ES-I3 (cell line): ENCODE data around the gene SLC26A2.
A peak's percentile ranks its signal among the peaks of the same experiment; 100 is the strongest.

ENCODE experiments used
- H3K36me3 ChIP-seq: 2 replicates; pipeline ENCODE4 v1.6.1; 2013; ENCODE audit warnings: mild to moderate bottlenecking, low read length, control low read depth, moderate library complexity; ENCODE audit not compliant: insufficient read depth
- H3K4me1 ChIP-seq: 2 replicates; pipeline ENCODE4 v1.6.1; 2013; ENCODE audit warnings: mild to moderate bottlenecking, control low read depth, low read length; ENCODE audit not compliant: insufficient read depth
- H3K9ac ChIP-seq: 2 replicates; pipeline ENCODE4 v1.6.1; 2013; ENCODE audit warnings: low read depth, mild to moderate bottlenecking, low read length, moderate library complexity
- H3K9me3 ChIP-seq: 2 replicates; pipeline ENCODE4 v1.6.1; 2013; ENCODE audit warnings: mild to moderate bottlenecking, low read length, moderate library complexity; ENCODE audit not compliant: control insufficient read depth, insufficient read depth

Gene SLC26A2

DNA sequence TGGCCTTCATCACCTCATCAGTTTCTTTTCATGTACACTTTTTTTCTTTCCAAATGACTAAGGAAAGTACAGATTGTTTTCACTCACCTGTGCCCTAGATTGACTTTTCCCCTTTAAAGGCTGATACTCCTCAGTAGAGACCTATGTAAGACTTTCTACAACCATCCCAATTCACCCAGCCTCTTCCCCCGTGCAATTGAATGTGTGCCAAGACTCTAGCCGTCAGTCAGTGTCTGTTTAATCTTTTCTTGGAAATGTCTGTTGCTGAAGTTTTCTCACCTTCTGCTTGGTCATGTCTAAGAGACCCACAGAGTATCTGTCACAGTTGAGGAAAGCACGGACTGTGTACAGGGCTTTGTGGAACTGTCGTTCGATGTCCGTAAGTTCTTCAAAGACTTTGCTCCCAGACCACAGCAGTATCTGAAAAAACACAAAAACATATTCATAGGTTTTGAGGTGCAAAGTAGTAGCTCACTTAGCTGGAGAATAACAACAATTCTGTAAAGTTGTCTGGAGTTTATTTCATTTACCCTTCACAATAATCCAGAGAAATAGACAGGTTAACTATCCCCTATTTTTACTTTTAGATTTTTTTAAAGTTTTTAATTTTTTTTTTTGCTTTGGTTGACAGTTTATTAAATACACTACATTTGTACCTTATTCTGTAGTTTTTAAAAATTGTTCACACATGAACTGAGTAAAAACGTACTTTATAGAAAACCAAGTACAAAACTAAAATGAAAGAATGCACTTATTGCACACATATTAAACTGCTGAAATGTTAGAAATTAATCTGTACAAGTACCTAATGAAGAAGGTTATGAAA lies 29.6 kb upstream of the SLC26A2 start:
- Histone ChIP-seq H3K9ac (no peak overlapping the region), H3K9me3 (no peaks in the 10 kb centered on the region), H3K4me1 (no peaks in the 10 kb centered on the region), H3K36me3 (no peaks in the 10 kb centered on the region)

DNA sequence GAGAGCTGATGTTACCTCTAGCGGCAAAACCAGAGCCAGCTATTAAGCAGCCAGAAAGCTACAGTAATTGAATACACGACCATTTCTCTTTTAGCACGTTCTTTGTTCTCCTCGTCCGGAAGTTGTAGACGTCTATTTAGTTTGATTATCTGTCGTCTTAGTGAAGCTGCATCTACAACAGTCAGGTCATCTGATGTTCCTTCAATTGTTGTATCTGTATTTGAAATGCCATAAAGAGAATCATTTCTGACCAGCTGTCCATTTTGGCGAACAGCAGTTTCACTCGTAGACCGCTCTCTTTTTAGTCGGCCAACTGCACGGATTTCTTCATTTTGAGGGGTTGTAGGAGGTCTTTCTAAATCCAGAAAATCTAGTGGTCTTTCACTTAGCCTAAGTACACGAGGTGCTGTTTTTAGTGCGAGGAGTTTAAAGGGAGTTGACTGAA lies 28.5 kb upstream of the SLC26A2 start:
- H3K9ac ChIP-seq = no peak overlapping the region
- no peaks in the 10 kb centered on the region for H3K36me3 ChIP-seq
- no peaks in the 10 kb centered on the region for H3K4me1 ChIP-seq
- H3K9me3 ChIP-seq = no peaks in the 10 kb centered on the region

DNA sequence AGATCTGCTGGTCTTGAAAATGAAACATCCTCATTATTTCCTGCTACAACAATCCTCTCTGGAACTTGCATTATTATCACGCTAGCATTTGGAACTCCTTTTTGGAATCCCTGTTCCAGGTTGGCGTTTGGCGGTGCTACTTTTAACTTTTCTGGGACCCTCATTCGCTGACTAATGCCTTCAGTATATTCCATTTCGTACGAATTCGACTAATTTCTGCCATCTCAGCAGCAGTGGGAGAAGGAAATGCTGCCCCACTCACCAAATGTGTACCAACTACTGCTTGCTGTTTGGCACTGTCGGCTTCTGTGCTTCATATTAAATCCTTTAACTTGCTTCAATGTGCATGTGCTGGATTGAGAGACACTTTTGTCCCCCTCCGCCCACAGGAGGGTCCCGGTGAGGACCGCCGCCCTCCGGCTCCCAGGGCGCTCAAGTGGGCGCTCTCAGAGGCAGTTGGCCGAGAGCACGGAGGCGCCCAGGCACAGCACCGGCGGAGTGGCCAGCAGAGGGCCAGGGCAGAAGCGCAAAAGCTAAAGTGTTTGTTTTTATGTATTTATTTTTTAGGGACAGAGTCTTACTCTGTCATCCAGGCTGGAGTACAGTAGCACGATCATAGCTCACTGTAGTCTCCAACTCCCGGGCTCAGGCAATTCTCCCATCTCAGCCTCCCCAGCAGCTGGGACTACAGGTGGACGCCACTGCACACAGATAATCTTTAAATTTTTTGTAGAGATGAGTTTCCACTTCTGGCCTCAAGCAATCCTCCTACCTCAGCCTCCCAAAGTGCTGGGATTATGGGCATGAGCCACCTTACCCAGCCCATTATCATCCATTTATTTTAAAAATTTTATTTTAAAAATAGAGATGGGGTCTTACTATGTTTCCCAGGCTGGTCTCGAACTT lies 27.9 kb upstream of the SLC26A2 start:
- Histone ChIP-seq H3K9me3 (no peaks in the 10 kb centered on the region), H3K36me3 (no peaks in the 10 kb centered on the region), H3K4me1 (no peaks in the 10 kb centered on the region), H3K9ac (peak overlapping the region; percentile 21; the same call in 1 of the 2 replicates)

DNA sequence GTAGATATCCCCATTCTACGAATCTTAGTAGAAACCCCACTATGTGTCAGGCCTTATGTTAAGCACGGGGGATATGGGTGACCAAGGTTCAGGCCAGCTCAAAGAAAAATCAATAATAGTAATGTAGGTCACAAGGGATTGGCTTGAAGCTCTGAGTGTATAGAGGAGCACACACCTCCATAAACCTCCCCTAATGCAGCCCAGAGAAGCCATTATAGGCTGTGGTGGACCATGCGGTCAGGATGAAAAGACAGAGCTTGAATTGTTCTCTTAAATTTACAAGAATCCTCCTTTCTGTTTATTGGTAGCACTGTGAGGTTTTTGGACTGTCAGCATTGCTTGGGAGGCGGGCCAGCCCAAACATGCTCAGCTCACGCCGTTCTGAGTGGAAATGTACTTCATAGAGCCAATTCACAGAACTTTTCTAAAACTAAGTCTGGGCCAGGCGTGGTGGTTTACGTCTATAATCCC lies 25.1 kb upstream of the SLC26A2 start:
- Histone ChIP-seq H3K4me1 (0 out of 2 replicates have a peak, but pooled peaks cover 15% of the 10 kb centered on the region), H3K9ac (no peak overlapping the region), H3K36me3 (no peaks in the 10 kb centered on the region), H3K9me3 (no peaks in the 10 kb centered on the region)

DNA sequence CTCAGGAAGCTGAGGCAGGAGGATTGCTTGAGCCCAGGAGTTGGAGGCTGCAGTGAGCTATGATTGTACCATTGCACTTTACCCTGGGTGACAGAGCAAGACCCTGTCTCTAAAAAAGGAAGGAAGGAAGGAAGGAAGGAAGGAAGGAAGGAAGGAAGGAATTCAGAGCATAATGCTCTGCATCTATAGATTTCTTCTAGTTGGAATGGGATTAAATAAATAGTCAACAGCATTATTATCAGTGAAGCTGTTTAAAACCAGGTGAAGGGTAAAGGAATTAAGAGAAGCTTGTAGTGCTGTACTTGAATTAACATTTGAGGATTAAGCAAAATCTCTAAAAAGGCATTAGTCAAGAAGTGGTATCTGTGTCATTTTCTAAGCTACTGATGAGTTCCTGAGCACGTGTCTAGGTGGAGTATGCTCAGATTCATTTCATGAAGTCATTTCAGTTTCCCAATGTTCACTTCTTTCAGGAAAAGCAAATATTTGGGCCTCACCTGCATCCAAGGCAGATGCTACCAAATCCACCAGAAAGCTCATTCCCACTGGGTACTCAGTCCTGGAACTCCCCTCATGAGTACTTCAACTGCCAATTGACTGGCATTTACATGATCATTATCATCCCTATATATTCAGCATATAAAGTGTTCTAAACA lies 24.4 kb upstream of the SLC26A2 start:
- H3K4me1 ChIP-seq = 0 out of 2 replicates have a peak, but pooled peaks cover 15% of the 10 kb centered on the region
- no peaks in the 10 kb centered on the region for H3K9me3 ChIP-seq
- H3K9ac ChIP-seq = no peak overlapping the region
- no peaks in the 10 kb centered on the region for H3K36me3 ChIP-seq

GRCh38 chr5:149936700-149937091 lies 23.9 kb upstream of the SLC26A2 start:
- Histone ChIP-seq H3K36me3 (no peaks in the 10 kb centered on the region), H3K9me3 (no peaks in the 10 kb centered on the region), H3K4me1 (0 out of 2 replicates have a peak, but pooled peaks cover 15% of the 10 kb centered on the region), H3K9ac (no peak overlapping the region)

DNA sequence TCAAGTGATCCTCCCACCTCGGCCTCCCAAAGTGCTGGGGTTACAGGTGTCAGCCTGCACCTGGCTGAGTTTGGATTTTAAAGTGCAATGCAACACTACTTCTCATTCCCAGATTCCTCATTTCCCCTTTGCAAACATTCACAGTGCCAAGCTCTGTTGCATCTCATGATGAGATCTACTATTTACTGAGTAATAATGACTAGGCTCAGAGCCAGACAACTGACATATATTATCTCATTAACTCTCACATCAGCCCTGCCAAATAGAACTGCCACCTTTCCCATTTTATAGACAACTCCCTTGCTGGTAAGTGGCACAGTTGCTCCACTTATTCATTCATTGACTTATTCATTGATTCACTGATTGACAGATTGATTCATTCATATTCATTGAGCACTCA lies 22.9 kb upstream of the SLC26A2 start:
- 0 out of 2 replicates have a peak, but pooled peaks cover 15% of the 10 kb centered on the region for H3K4me1 ChIP-seq
- H3K9me3 ChIP-seq = no peaks in the 10 kb centered on the region
- H3K9ac ChIP-seq = no peak overlapping the region
- H3K36me3 ChIP-seq = no peaks in the 10 kb centered on the region

- H3K36me3 ChIP-seq = no peaks in the 10 kb centered on the region
- H3K4me1 ChIP-seq = 0 out of 2 replicates have a peak, but pooled peaks cover 15% of the 10 kb centered on the region
Observed at GRCh38 chr5:149938279-149938678, 22.3 kb upstream of the SLC26A2 start.

GRCh38 chr5:149938791-149939358 lies 21.7 kb upstream of the SLC26A2 start:
- H3K9me3 ChIP-seq = no peaks in the 10 kb centered on the region
- H3K9ac ChIP-seq = no peak overlapping the region
- H3K36me3 ChIP-seq = no peaks in the 10 kb centered on the region
- H3K4me1 ChIP-seq = 0 out of 2 replicates have a peak, but pooled peaks cover 15% of the 10 kb centered on the region

More at GRCh38 chr5:149938279-149938678, 22.3 kb upstream of the SLC26A2 start:
- H3K9me3 ChIP-seq = no peaks in the 10 kb centered on the region
- no peak overlapping the region for H3K9ac ChIP-seq

DNA sequence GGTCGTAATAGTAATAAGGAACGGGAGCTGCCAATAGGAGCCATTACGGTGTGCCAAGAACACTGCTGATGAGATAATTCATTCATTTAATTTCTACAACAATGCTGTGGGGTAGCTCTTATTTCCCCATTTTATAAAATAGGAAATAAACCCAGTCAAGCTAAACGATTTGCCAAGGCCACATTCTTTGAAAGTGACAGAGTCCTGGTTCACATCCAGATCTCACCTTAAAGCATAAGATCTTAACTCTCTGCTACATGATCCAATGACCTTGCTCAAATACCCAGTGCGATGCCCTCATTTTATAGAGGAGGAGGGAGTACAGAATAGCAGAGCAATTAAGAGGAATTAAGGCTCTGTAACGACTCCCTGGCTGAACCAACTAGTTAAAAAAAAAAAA lies 21.0 kb upstream of the SLC26A2 start:
- Histone ChIP-seq H3K4me1 (0 out of 2 replicates have a peak, but pooled peaks cover 15% of the 10 kb centered on the region), H3K9me3 (no peaks in the 10 kb centered on the region), H3K36me3 (no peaks in the 10 kb centered on the region), H3K9ac (no peak overlapping the region)

- Histone ChIP-seq H3K4me1 (0 out of 2 replicates have a peak, but pooled peaks cover 15% of the 10 kb centered on the region), H3K36me3 (no peaks in the 10 kb centered on the region), H3K9me3 (no peaks in the 10 kb centered on the region), H3K9ac (no peak overlapping the region)
Observed at GRCh38 chr5:149940077-149940574, 20.4 kb upstream of the SLC26A2 start.

DNA sequence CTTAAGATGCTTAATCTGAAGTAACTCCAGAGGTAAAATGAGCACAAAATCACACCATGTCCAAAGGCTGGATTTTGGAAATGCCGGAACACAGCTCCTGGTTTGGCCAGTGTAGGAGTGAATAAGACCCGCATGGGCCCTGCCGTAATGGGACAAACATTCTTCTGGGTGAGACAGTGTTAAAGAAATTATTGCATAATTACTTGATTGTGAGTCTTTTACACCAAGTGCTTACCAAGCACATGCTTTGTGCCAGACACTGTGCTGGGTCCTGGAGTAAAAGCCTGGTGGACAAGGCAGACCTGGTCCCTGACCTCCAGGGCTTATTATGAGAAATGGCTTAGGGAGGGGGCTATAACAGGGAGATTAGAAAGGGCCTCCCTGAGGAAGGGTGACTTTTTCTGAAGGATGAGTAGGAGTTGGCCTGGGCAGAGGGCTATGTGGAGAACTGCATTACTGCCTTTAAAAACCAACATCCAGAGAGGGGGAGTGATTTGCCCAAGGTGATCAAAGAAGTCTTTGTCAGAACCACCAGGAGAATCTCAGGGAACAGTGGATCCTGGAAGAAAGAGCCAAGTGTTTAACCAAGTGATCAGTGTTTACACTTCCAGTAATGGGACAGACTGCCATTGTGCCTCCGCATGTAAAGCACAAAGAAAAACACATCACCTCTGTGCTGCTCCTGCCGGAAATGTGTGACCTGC lies 19.5 kb upstream of the SLC26A2 start:
- no peaks in the 10 kb centered on the region for H3K36me3 ChIP-seq
- H3K9ac ChIP-seq = no peak overlapping the region
- no peaks in the 10 kb centered on the region for H3K9me3 ChIP-seq
- H3K4me1 ChIP-seq = 0 out of 2 replicates have a peak, but pooled peaks cover 15% of the 10 kb centered on the region

DNA sequence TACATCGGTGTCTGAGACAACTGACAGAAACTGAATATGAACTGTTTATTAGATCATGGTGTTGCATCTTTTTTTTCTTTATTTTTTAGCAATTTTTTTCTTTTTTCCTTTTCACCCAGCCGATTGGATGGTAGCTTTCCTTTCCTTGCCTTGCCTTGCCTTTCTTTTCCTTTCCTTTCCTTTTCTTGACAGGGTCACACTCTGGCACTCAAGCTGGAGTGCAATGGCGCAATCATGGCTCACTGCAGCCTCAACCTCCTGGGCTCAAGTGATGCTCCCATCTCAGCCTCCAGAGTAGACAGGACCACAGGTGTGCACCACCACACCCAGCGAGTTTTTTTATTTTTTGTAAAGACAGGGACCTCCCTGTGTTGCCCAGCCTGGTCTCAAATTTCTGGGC lies 18.8 kb upstream of the SLC26A2 start:
- H3K9ac ChIP-seq = no peak overlapping the region
- H3K9me3 ChIP-seq = no peaks in the 10 kb centered on the region
- H3K36me3 ChIP-seq = no peaks in the 10 kb centered on the region
- 0 out of 2 replicates have a peak, but pooled peaks cover 15% of the 10 kb centered on the region for H3K4me1 ChIP-seq
